WTC11 (cell line): ENCODE results near the gene STAM. TPM values are rescaled to one million over a fixed set of nuclear protein-coding genes. Genes with fewer than 3 reads are reported as not detected.

ENCODE experiments used
- ATAC-seq: fragments of 200-7000 bp; cut with Tn5 transposase; 2 replicates; pipeline ENCODE4 v1.10.0; 2021; ENCODE audit warnings: mild to moderate bottlenecking, moderate library complexity
- CTCF ChIA-PET: fragments of 300-600 bp; sonication (Branson Sonifier 250); formaldehyde crosslinking; loops from one replicate; lab custom pipeline; 2021; ENCODE audit warnings: antibody characterized with exemption; lab: Charles Lee
- POLR2A ChIA-PET: fragments of 350-600 bp; sonication (Branson Sonifier 250); formaldehyde crosslinking; loops from one replicate; lab custom pipeline; 2021; ENCODE audit warnings: antibody characterized with exemption; lab: Charles Lee
- DNase-seq: peaks from one replicate; pipeline ENCODE4 v3.0.0; 2021; ENCODE audit warnings: low spot score
- H3K27ac Mint-ChIP-seq: 2 replicates; pipeline ENCODE4 v1.8.0; 2021; ENCODE audit warnings: mixed read lengths
- H3K27me3 Mint-ChIP-seq: 2 replicates; pipeline ENCODE4 v1.8.0; 2021; ENCODE audit warnings: low read depth, mild to moderate bottlenecking, moderate library complexity, mixed read lengths
- H3K36me3 Mint-ChIP-seq: 2 replicates; pipeline ENCODE4 v1.8.0; 2021; ENCODE audit warnings: mixed read lengths
- H3K4me1 Mint-ChIP-seq: 2 replicates; pipeline ENCODE4 v1.8.0; 2022; ENCODE audit warnings: mixed read lengths
- H3K4me3 Mint-ChIP-seq: 2 replicates; pipeline ENCODE4 v1.8.0; 2021; ENCODE audit warnings: mild to moderate bottlenecking, moderate library complexity, mixed read lengths
- H3K9me3 Mint-ChIP-seq: 2 replicates; pipeline ENCODE4 v1.8.0; 2021; ENCODE audit warnings: mixed read lengths
- CREB1 ChIP-seq: sonication (generic); formaldehyde crosslinking; IDR thresholded peaks from 2 replicates; pipeline ENCODE4 v1.8.0; 2023; ENCODE audit warnings: mild to moderate bottlenecking, missing genetic modification reagents
- CREM ChIP-seq: sonication (generic); formaldehyde crosslinking; IDR thresholded peaks from 2 replicates; pipeline ENCODE4 v1.8.1; 2022; ENCODE audit warnings: mild to moderate bottlenecking, missing genetic modification reagents, moderate library complexity
- FOXJ3 ChIP-seq: sonication (generic); formaldehyde crosslinking; IDR thresholded peaks from 2 replicates; pipeline ENCODE4 v1.9.0; 2021; ENCODE audit warnings: missing genetic modification reagents, mild to moderate bottlenecking, borderline replicate concordance
- FOXP1 ChIP-seq: sonication (generic); formaldehyde crosslinking; IDR thresholded peaks from 2 replicates; pipeline ENCODE4 v1.8.0; 2022; ENCODE audit warnings: missing genetic modification reagents, mild to moderate bottlenecking, moderate library complexity, borderline replicate concordance
- GTF2I ChIP-seq: fragments of 250-450 bp; sonication (Bioruptor Pico); conservative IDR thresholded peaks from 2 replicates; pipeline ENCODE4 v1.4.0; 2021; ENCODE audit warnings: mild to moderate bottlenecking
- HMGA2 ChIP-seq: fragments of 250-450 bp; sonication (Bioruptor Pico); IDR thresholded peaks from 2 replicates; pipeline ENCODE4 v1.4.0; 2021; ENCODE audit warnings: mild to moderate bottlenecking, moderate library complexity
- JAZF1 ChIP-seq: fragments of 250-450 bp; sonication (Bioruptor Pico); IDR thresholded peaks from 2 replicates; pipeline ENCODE4 v1.9.0; 2021; ENCODE audit warnings: moderate library complexity, mild to moderate bottlenecking, inconsistent platforms
- NFYB ChIP-seq: sonication (generic); formaldehyde crosslinking; conservative IDR thresholded peaks from 2 replicates; pipeline ENCODE4 v1.8.0; 2022; ENCODE audit warnings: low read depth, missing genetic modification reagents
- PRRX2 ChIP-seq: fragments of 250-450 bp; sonication (Bioruptor Pico); IDR thresholded peaks from 2 replicates; pipeline ENCODE4 v1.8.0; 2021; ENCODE audit warnings: mild to moderate bottlenecking
- SOX15 ChIP-seq: fragments of 250-450 bp; sonication (Bioruptor Pico); IDR thresholded peaks from 2 replicates; pipeline ENCODE4 v1.9.0; 2021; ENCODE audit warnings: mild to moderate bottlenecking
- TCF7 ChIP-seq: sonication (generic); formaldehyde crosslinking; IDR thresholded peaks from 2 replicates; pipeline ENCODE4 v1.8.0; 2022; ENCODE audit warnings: mild to moderate bottlenecking, low read depth, missing genetic modification reagents, moderate library complexity
- ZBTB21 ChIP-seq: sonication (generic); formaldehyde crosslinking; IDR thresholded peaks from 2 replicates; pipeline ENCODE4 v1.8.1; 2023; ENCODE audit warnings: mild to moderate bottlenecking, missing genetic modification reagents, borderline replicate concordance
- ZNF121 ChIP-seq: sonication (generic); formaldehyde crosslinking; IDR thresholded peaks from 2 replicates; pipeline ENCODE4 v1.8.0; 2023; ENCODE audit warnings: missing genetic modification reagents
- ZNF219 ChIP-seq: sonication (generic); formaldehyde crosslinking; IDR thresholded peaks from 2 replicates; pipeline ENCODE4 v1.8.0; 2023; ENCODE audit warnings: missing genetic modification reagents, mild to moderate bottlenecking, borderline replicate concordance
- ZNF263 ChIP-seq: sonication (generic); formaldehyde crosslinking; IDR thresholded peaks from 2 replicates; pipeline ENCODE4 v1.8.1; 2022; ENCODE audit warnings: low read depth, mild to moderate bottlenecking, moderate library complexity, missing genetic modification reagents
- total RNA-seq: library from RNA; stranded (reverse); gene quantifications from 3 replicates; pipeline ENCODE4 v1.2.3, GENCODE V29; 2021
- TF ChIP-seq, protein P1 (sequence below): sonication (generic); formaldehyde crosslinking; IDR thresholded peaks from 2 replicates; pipeline ENCODE4 v1.8.0; 2022; ENCODE audit warnings: mild to moderate bottlenecking, missing genetic modification reagents
- TF ChIP-seq, protein P2 (sequence below): sonication (generic); formaldehyde crosslinking; IDR thresholded peaks from 2 replicates; pipeline ENCODE4 v1.8.1; 2022; ENCODE audit warnings: low read depth, missing genetic modification reagents, borderline replicate concordance
- TF ChIP-seq, protein P3 (sequence below): fragments of 250-450 bp; sonication (Bioruptor Pico); IDR thresholded peaks from 2 replicates; pipeline ENCODE4 v1.9.0; 2021; ENCODE audit warnings: mild to moderate bottlenecking
- TF ChIP-seq, protein P4 (sequence below): sonication (generic); formaldehyde crosslinking; IDR thresholded peaks from 2 replicates; pipeline ENCODE4 v1.8.1; 2022; ENCODE audit warnings: missing genetic modification reagents, borderline replicate concordance
- TF ChIP-seq, protein P5 (sequence below): fragments of 250-450 bp; sonication (Bioruptor Pico); IDR thresholded peaks from 2 replicates; pipeline ENCODE4 v1.9.0; 2021; ENCODE audit warnings: mild to moderate bottlenecking
- TF ChIP-seq, protein P6 (sequence below): sonication (generic); formaldehyde crosslinking; IDR thresholded peaks from 2 replicates; pipeline ENCODE4 v1.8.0; 2022; ENCODE audit warnings: mild to moderate bottlenecking, missing genetic modification reagents
- TF ChIP-seq, protein P7 (sequence below): sonication (generic); formaldehyde crosslinking; IDR thresholded peaks from 2 replicates; pipeline ENCODE4 v1.8.1; 2022; ENCODE audit warnings: mild to moderate bottlenecking, missing genetic modification reagents, moderate library complexity, borderline replicate concordance
- TF ChIP-seq, protein P8 (sequence below): sonication (generic); formaldehyde crosslinking; conservative IDR thresholded peaks from 2 replicates; pipeline ENCODE4 v1.8.1; 2023; ENCODE audit warnings: mild to moderate bottlenecking, low read depth, missing genetic modification reagents, moderate library complexity

Gene STAM
- total RNA-seq, 1 experiment from 2014 or later = 24.2 TPM

DNA sequence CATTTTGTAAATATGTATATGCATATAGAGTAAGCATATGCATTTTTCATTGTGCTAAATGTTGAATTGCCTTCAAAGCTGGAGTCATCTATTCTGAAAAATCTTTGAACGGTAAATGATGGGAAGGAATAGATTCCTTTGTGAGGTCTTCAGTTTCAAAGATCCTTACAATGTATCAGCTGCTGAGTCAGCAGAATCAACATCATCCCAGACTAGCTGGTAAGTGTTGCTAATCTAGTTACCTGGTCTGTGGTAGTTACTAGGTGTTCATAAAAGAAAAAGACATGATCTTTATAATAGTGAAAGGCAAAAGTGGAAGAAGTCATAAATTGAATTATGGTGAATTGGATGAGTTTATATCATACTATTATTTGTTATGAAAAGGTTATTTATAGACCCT, 10.6 kb upstream of the STAM start:
- ATAC-seq (no peak), DNase-seq (no peak)
- H3K9me3 Mint-ChIP-seq = no peaks in the 10 kb centered on the region
- H3K36me3 Mint-ChIP-seq = no peaks in the 10 kb centered on the region
- H3K4me3 Mint-ChIP-seq = no peak overlapping the region
- ChIA-PET POLR2A (no interaction called here), CTCF (no interaction called here)
- H3K27me3 Mint-ChIP-seq = 0 out of 2 replicates have a peak, but pooled peaks cover 3% of the 10 kb centered on the region
- TF ChIP-seq NFYB (CRISPR knock-in tag) = no peak
- TF ChIP-seq, protein P1, sequence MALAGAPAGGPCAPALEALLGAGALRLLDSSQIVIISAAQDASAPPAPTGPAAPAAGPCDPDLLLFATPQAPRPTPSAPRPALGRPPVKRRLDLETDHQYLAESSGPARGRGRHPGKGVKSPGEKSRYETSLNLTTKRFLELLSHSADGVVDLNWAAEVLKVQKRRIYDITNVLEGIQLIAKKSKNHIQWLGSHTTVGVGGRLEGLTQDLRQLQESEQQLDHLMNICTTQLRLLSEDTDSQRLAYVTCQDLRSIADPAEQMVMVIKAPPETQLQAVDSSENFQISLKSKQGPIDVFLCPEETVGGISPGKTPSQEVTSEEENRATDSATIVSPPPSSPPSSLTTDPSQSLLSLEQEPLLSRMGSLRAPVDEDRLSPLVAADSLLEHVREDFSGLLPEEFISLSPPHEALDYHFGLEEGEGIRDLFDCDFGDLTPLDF (CRISPR knock-in tag) = no peak
- TF ChIP-seq, protein P2, sequence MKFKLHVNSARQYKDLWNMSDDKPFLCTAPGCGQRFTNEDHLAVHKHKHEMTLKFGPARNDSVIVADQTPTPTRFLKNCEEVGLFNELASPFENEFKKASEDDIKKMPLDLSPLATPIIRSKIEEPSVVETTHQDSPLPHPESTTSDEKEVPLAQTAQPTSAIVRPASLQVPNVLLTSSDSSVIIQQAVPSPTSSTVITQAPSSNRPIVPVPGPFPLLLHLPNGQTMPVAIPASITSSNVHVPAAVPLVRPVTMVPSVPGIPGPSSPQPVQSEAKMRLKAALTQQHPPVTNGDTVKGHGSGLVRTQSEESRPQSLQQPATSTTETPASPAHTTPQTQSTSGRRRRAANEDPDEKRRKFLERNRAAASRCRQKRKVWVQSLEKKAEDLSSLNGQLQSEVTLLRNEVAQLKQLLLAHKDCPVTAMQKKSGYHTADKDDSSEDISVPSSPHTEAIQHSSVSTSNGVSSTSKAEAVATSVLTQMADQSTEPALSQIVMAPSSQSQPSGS = no peak
- TF ChIP-seq, protein P3, sequence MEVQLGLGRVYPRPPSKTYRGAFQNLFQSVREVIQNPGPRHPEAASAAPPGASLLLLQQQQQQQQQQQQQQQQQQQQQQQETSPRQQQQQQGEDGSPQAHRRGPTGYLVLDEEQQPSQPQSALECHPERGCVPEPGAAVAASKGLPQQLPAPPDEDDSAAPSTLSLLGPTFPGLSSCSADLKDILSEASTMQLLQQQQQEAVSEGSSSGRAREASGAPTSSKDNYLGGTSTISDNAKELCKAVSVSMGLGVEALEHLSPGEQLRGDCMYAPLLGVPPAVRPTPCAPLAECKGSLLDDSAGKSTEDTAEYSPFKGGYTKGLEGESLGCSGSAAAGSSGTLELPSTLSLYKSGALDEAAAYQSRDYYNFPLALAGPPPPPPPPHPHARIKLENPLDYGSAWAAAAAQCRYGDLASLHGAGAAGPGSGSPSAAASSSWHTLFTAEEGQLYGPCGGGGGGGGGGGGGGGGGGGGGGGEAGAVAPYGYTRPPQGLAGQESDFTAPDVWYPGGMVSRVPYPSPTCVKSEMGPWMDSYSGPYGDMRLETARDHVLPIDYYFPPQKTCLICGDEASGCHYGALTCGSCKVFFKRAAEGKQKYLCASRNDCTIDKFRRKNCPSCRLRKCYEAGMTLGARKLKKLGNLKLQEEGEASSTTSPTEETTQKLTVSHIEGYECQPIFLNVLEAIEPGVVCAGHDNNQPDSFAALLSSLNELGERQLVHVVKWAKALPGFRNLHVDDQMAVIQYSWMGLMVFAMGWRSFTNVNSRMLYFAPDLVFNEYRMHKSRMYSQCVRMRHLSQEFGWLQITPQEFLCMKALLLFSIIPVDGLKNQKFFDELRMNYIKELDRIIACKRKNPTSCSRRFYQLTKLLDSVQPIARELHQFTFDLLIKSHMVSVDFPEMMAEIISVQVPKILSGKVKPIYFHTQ (CRISPR knock-in tag) = no peak
- TF ChIP-seq FOXJ3 = no peak
- TF ChIP-seq CREB1 (CRISPR knock-in tag) = no peak
- TF ChIP-seq, protein P4, sequence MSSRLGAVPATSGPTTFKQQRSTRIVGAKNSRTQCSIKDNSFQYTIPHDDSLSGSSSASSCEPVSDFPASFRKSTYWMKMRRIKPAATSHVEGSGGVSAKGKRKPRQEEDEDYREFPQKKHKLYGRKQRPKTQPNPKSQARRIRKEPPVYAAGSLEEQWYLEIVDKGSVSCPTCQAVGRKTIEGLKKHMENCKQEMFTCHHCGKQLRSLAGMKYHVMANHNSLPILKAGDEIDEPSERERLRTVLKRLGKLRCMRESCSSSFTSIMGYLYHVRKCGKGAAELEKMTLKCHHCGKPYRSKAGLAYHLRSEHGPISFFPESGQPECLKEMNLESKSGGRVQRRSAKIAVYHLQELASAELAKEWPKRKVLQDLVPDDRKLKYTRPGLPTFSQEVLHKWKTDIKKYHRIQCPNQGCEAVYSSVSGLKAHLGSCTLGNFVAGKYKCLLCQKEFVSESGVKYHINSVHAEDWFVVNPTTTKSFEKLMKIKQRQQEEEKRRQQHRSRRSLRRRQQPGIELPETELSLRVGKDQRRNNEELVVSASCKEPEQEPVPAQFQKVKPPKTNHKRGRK = no peak
- TF ChIP-seq FOXP1 (CRISPR knock-in tag) = no peak
- no peak for TF ChIP-seq ZBTB21 (CRISPR knock-in tag)
- TF ChIP-seq ZNF263 (CRISPR knock-in tag) = no peak
- no peak for TF ChIP-seq PRRX2 (CRISPR knock-in tag)
- TF ChIP-seq GTF2I (CRISPR knock-in tag) = no peak
- H3K4me1 Mint-ChIP-seq = no peaks in the 10 kb centered on the region
- H3K27ac Mint-ChIP-seq = no peak overlapping the region

DNA sequence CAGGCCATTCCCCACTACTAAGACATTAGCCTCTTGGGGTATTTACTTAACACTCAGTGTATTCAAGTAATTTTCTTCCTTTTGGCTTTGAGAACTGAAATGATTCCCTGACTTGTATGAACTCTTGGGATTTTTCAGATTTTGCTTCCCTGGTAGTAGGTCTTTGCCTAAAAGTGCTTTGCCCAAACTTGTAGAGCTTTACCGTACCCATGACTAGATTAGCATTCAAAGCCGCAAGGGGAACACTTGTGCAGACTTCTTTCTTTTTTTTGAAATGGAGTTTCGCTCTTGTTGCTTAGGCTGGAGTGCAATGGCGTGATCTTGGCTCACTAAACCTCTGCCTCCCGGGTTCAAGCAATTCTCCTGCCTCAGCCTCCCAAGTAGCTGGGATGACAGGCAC, 6.1 kb upstream of the STAM start:
- Mint-ChIP-seq H3K9me3 (0 out of 2 replicates have a peak, but pooled peaks cover 3% of the 10 kb centered on the region), H3K36me3 (no peaks in the 10 kb centered on the region), H3K4me3 (no peak overlapping the region), H3K27ac (no peak overlapping the region), H3K27me3 (no peaks in the 10 kb centered on the region), H3K4me1 (peaks cover 4% of the 10 kb centered on the region)
- ChIA-PET POLR2A (no interaction called here), CTCF (no interaction called here)
- ATAC-seq (no peak), DNase-seq (no peak)
- TF ChIP-seq ZNF219 (no peak), NFYB (CRISPR knock-in tag) (no peak), PRRX2 (CRISPR knock-in tag) (no peak), CREM (CRISPR knock-in tag) (no peak), HMGA2 (CRISPR knock-in tag) (no peak), TCF7 (no peak), ZNF121 (CRISPR knock-in tag) (no peak), GTF2I (CRISPR knock-in tag) (no peak), ZBTB21 (CRISPR knock-in tag) (no peak), SOX15 (CRISPR knock-in tag) (no peak), JAZF1 (CRISPR knock-in tag) (no peak)
- TF ChIP-seq, protein P5, sequence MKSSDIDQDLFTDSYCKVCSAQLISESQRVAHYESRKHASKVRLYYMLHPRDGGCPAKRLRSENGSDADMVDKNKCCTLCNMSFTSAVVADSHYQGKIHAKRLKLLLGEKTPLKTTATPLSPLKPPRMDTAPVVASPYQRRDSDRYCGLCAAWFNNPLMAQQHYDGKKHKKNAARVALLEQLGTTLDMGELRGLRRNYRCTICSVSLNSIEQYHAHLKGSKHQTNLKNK (CRISPR knock-in tag) = no peak
- TF ChIP-seq, protein P6, sequence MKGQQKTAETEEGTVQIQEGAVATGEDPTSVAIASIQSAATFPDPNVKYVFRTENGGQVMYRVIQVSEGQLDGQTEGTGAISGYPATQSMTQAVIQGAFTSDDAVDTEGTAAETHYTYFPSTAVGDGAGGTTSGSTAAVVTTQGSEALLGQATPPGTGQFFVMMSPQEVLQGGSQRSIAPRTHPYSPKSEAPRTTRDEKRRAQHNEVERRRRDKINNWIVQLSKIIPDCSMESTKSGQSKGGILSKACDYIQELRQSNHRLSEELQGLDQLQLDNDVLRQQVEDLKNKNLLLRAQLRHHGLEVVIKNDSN = no peak
- TF ChIP-seq, protein P7, sequence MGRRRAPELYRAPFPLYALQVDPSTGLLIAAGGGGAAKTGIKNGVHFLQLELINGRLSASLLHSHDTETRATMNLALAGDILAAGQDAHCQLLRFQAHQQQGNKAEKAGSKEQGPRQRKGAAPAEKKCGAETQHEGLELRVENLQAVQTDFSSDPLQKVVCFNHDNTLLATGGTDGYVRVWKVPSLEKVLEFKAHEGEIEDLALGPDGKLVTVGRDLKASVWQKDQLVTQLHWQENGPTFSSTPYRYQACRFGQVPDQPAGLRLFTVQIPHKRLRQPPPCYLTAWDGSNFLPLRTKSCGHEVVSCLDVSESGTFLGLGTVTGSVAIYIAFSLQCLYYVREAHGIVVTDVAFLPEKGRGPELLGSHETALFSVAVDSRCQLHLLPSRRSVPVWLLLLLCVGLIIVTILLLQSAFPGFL (CRISPR knock-in tag) = no peak
- TF ChIP-seq, protein P8, sequence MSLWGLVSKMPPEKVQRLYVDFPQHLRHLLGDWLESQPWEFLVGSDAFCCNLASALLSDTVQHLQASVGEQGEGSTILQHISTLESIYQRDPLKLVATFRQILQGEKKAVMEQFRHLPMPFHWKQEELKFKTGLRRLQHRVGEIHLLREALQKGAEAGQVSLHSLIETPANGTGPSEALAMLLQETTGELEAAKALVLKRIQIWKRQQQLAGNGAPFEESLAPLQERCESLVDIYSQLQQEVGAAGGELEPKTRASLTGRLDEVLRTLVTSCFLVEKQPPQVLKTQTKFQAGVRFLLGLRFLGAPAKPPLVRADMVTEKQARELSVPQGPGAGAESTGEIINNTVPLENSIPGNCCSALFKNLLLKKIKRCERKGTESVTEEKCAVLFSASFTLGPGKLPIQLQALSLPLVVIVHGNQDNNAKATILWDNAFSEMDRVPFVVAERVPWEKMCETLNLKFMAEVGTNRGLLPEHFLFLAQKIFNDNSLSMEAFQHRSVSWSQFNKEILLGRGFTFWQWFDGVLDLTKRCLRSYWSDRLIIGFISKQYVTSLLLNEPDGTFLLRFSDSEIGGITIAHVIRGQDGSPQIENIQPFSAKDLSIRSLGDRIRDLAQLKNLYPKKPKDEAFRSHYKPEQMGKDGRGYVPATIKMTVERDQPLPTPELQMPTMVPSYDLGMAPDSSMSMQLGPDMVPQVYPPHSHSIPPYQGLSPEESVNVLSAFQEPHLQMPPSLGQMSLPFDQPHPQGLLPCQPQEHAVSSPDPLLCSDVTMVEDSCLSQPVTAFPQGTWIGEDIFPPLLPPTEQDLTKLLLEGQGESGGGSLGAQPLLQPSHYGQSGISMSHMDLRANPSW (CRISPR knock-in tag) = no peak
